ENCODE measurements around the gene GLUD1.
"Not testable (repeated sequence)": the region's sequence is repeated elsewhere in the genome, so short reads cannot be mapped to it uniquely, and the experiment has no call there.

The GLUD1 gene

DNA sequence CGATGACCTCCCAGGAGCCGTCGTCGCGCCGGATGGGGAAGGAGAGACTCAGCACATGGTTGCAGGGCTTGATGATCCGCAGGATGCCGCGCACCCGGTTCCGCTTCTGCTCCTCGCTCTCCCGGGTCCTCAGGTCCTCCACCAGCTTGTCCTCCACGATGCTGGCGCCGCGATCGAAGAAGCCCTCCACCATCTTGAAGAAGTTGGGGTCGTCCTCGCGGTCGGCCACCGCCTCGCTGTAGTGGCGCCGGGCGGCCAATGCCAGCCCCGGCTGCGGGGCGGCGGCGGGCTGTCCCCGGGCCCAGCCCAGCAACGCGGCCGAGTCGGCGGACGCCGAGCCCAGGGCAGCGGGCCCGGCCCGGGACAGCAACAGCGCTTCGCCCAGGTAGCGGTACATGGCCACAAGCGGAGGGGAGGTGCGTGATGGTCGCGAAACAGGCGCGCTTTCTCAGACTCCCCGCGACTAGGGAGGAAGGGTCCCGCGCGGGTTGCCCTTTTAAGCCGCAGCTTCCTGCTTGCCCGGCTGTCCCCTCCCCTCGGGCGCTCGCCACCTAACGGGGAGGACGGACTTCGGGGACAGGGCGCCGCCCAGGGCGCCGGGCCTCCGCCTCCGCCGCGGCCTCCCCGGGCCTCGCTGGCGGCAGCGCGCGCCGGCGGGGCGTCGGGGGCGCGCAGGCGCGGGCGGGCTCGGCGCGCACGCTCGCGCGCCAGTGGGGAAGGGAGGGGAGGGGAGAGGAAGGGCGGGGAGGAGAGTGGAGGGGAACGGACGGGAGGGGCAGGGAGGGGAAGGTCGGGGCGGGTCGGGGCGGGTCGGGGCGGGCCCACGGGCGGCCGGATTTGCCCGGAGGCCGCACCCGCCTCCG lies at the start of gene GLUD1, which contains the start of gene SHLD2:
Gene GLUD1, minus strand, starts transcription at position 471 of the 863 bp plus-strand sequence. Its CDS starts 74 bp downstream, at position 397.
Gene SHLD2, plus strand, starts transcription at position 834 of the 863 bp plus-strand sequence. CDS start 56,149 bp downstream, outside the sequence.
- no peaks in the 10 kb centered on the region for H3K27me3 Mint-ChIP-seq
- peak within 1 kb of the TSS; percentile 93 for H3K4me3 Mint-ChIP-seq
- H3K27ac Mint-ChIP-seq: peak within 1 kb of the TSS; percentile 89
- no peaks in the 10 kb centered on the region for H3K9me3 Mint-ChIP-seq
- ATAC-seq: peak; percentile 91
- H3K4me1 Mint-ChIP-seq: peaks cover 51% of the 10 kb centered on the region
- peaks cover 15% of the 10 kb centered on the region for H3K36me3 Mint-ChIP-seq

DNA sequence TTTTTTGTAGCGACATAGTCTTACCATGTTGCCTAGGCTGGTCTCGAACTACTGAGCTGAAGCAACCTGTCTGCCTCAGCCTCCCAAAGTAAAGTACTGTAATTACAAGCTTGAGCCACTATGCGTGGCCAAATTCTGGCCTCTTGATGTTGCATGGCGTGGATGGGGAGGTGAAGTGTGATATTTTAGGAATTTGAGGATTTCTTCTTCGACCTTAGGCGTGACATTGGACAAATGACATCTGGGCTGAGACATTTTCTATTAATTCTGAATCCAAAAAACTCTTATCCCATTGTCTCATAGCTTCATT lies 48.4 kb upstream of the GLUD1 start:
- H3K27ac Mint-ChIP-seq, H3K27me3 Mint-ChIP-seq, ATAC-seq, H3K9me3 Mint-ChIP-seq, H3K4me3 Mint-ChIP-seq, H3K4me1 Mint-ChIP-seq: not testable (repeated sequence)
- H3K36me3 Mint-ChIP-seq: peaks cover 15% of the 10 kb centered on the region

DNA sequence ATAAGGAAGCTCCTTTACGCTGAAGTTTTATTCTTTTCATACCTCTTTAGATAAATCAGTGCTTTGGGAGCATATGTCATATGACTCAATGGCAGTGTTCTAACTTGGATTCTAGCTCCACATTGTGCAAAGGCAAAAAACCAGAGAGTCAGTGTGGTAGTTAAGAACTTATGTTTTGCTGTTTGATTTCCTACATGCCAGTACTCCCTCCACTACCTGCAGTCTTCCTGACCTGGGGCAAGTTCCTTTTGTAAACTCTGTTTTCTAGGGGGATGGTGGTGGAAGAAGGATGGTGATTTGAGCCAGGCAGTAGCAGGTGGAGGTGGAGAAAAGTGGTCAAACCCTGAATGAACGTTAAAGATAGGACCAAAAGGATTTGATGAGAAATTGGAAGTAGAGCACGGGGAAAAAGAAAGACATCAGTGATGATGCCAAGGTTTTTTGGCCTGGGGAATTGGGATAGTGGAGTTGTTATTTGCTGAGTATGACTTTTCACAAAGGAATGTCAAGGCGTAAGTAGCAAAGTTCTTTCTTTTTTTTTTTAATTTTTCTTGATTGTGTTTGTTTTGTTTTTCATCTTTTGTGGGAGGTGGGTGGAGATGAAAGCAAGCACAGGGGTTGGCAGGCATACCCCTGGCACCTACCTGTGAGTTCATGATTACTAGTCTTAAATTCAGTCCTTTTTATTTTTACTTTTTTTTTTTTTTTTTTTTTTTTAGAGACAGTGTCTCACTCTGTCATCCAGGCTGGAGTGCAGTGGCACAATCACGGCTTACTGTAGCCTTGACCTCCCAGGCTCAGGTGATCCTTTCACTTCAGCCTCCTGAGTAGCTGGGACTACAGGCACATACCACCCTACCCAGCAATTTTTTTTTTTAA lies 47.8 kb upstream of the GLUD1 start:
- not testable (repeated sequence) for ATAC-seq, H3K4me3 Mint-ChIP-seq, H3K27ac Mint-ChIP-seq, H3K27me3 Mint-ChIP-seq, H3K4me1 Mint-ChIP-seq, H3K9me3 Mint-ChIP-seq
- peaks cover 21% of the 10 kb centered on the region for H3K36me3 Mint-ChIP-seq

DNA sequence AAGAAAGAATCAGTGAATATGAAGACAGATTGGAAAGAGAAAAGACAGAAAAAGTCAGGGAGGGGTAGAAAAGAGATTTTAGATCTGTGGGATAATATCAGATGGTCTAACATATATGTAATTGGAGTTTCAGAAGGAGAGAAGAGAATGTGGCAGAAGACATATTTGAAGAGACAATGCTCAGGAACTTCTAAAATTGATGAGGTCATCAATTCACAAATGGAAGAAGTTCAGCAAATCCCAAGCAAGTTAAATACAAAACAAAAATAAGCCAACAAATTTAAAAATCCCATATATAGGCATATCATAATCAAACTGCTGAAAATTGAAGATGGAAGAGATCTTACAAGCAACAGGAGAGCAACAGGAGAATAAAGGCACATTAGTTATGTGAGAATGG lies 42.8 kb upstream of the GLUD1 start:
- H3K9me3 Mint-ChIP-seq, H3K27ac Mint-ChIP-seq, H3K4me3 Mint-ChIP-seq, H3K4me1 Mint-ChIP-seq, ATAC-seq, H3K27me3 Mint-ChIP-seq: not testable (repeated sequence)
- H3K36me3 Mint-ChIP-seq: peaks cover 45% of the 10 kb centered on the region

DNA sequence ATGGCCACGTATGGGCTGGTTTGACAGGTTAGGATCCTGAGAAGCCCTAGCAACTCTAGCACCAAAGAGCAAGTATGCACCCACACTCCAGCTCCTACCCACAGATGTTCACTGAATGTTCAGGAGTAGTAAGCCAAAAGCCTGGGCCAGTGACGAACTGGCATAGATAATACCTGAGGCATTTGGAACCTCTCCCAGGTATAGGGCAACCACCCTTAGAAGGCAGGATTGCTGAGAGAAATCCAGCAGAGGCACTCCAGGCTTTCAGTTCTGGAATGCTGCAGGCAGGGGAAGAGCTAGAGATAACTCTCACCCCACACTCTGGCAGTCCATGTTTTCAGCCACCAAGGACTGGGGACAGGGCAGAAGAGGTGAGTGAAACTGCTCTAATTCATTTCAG lies 39.8 kb upstream of the GLUD1 start:
- H3K27ac Mint-ChIP-seq, ATAC-seq, H3K27me3 Mint-ChIP-seq, H3K4me3 Mint-ChIP-seq, H3K9me3 Mint-ChIP-seq, H3K4me1 Mint-ChIP-seq: not testable (repeated sequence)
- H3K36me3 Mint-ChIP-seq: peaks cover 55% of the 10 kb centered on the region

DNA sequence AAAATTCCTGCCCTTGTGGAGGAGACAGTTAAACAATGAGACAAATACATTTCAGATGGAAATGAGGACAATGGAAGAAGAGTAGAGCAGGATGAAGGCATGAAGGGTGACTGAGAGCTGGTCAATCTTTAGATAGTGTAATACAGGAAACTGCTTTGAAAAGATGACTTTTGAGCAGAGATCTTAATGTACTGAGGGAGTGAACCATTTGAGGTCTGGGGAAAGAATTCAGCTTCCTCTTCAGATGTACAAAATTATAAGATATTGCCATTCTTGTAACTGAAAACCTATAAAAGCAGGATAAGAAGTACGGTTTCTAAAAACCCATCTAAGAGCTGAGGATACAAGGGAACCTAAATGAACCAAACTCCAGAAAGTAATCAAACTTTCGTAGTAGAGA lies 39.3 kb upstream of the GLUD1 start:
- not testable (repeated sequence) for H3K9me3 Mint-ChIP-seq, H3K27ac Mint-ChIP-seq, H3K27me3 Mint-ChIP-seq, H3K4me3 Mint-ChIP-seq, H3K4me1 Mint-ChIP-seq, ATAC-seq
- peaks cover 58% of the 10 kb centered on the region for H3K36me3 Mint-ChIP-seq

DNA sequence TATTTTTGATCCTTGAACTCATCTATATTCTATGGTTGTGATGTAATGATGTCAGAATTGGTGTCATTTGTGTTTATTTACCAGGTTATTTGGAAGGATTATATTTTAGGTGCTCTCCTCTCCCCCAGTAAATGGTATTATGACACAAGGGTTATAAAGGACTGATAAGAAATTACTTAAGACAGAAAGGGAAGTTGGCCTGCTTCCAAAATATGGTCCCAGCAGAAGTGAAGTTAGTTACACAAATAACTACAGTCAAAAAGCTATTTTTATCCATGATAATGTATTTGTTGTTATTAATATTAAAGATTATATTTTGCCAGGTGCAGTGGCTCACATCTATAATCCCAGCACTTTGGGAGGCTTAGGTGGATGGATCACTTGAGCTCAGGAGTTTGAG lies 37.5 kb upstream of the GLUD1 start:
- H3K36me3 Mint-ChIP-seq: peaks cover 49% of the 10 kb centered on the region
- not testable (repeated sequence) for H3K9me3 Mint-ChIP-seq, ATAC-seq, H3K4me1 Mint-ChIP-seq, H3K4me3 Mint-ChIP-seq, H3K27me3 Mint-ChIP-seq, H3K27ac Mint-ChIP-seq

DNA sequence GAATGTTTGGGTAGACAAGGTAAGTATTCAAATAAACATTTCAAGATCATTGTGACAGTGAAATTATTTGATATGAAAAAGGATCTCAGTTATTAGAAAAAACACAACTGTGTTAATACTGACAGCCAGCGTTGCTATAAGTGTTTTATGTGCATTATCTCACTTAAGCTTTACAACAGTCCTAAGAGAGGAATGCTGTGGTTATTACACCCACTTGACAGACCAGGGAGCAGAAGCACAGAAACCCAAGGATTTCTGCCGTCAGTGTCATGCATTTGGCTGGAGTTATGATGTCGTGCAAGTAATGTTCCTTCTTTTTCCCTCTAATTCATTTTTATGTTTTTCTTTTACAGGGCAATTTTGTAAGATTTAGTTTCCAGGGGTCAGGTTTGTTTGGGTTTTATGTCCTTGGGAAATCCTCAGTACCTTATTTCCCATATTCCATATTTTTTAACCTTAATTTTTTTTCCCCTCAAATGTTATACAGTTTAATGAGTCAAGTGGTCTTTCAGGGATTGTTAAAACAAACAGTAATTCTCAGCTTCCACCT lies 33.0 kb upstream of the GLUD1 start:
- H3K27me3 Mint-ChIP-seq, H3K9me3 Mint-ChIP-seq, H3K27ac Mint-ChIP-seq, H3K4me1 Mint-ChIP-seq, H3K4me3 Mint-ChIP-seq, ATAC-seq: not testable (repeated sequence)
- H3K36me3 Mint-ChIP-seq: peaks cover 22% of the 10 kb centered on the region

DNA sequence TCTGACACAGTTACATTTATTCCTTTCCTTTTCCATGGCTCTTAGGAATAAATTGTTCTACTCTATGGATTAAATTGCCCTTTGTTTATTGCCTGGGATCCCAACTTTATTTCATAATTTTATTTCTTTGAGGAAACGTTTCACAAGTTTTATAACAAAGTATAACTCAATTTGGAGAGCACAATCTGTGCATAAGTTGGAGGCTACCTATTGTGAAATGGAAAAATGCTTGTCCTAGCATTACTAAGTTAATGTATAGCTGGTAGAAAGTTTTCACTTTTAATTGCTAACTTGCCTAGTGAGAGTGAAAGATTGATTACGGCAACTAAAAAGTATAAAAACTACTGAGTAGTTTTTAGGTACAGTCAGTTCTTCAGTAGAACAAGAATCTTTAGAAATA lies 32.4 kb upstream of the GLUD1 start:
- not testable (repeated sequence) for H3K4me3 Mint-ChIP-seq, H3K9me3 Mint-ChIP-seq, ATAC-seq, H3K27me3 Mint-ChIP-seq, H3K4me1 Mint-ChIP-seq, H3K27ac Mint-ChIP-seq
- H3K36me3 Mint-ChIP-seq: peaks cover 27% of the 10 kb centered on the region

DNA sequence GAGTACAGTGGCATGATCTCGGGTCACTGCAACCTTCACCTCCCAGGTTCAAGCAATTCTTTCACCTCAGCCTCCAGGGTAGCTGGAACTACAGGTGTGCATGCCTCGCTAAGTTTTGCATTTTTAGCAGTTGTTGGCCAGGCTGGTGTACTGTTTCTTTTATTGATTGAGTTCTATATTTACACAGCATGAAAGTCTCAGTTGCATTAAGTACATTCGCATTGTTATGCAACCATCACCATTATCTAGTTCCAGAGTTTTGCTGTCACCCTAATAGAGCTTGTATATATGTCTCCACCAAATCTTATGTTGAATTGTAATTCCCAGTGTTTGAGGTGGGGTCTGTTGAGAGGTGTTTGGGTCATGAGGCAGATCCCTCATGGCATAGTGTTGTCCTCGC lies 28.7 kb upstream of the GLUD1 start:
- H3K4me3 Mint-ChIP-seq, H3K4me1 Mint-ChIP-seq, H3K9me3 Mint-ChIP-seq, H3K27me3 Mint-ChIP-seq, H3K27ac Mint-ChIP-seq, ATAC-seq: not testable (repeated sequence)
- H3K36me3 Mint-ChIP-seq: peaks cover 13% of the 10 kb centered on the region

DNA sequence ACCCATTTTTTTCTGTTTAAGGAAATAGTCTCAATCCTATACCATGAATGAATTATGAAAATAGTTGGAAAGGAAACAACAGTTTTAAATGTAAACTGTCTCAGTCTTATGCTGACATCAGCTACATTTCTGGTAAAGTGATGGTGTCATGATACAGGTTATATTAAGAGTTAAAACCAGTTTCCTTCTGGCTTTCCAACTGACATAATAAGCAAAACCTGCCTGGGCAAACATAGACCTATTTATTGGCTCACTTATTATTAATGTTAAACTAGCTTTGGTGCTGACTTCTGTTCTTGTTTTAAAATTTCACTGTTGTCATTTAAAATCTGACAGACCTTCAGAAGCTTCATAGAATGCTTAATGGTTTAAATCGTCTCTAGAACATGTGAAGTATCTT lies 24.4 kb upstream of the GLUD1 start:
- not testable (repeated sequence) for H3K27ac Mint-ChIP-seq, ATAC-seq, H3K4me1 Mint-ChIP-seq, H3K9me3 Mint-ChIP-seq, H3K4me3 Mint-ChIP-seq, H3K27me3 Mint-ChIP-seq
- peaks cover 28% of the 10 kb centered on the region for H3K36me3 Mint-ChIP-seq

DNA sequence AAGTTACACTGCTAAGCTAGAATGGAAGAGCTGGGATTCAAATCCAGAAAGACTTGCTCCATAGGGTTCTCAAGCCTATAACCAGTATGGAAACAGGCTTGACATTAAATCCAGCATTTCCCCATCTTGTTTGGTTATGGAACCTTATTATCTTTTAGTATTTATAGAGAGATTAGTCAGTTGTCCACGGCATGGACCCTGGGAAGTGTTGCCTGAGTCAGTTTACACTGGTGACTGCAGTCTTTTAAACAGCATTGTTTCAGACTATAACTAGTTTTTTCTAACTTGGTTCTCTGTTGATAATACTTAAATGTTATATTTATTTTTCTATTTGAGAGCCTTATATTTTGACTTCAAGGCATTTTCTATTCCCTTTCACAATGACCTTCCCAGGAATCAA lies 23.5 kb upstream of the GLUD1 start:
- H3K4me3 Mint-ChIP-seq, H3K27me3 Mint-ChIP-seq, H3K4me1 Mint-ChIP-seq, H3K9me3 Mint-ChIP-seq, H3K27ac Mint-ChIP-seq, ATAC-seq: not testable (repeated sequence)
- H3K36me3 Mint-ChIP-seq: peaks cover 28% of the 10 kb centered on the region

DNA sequence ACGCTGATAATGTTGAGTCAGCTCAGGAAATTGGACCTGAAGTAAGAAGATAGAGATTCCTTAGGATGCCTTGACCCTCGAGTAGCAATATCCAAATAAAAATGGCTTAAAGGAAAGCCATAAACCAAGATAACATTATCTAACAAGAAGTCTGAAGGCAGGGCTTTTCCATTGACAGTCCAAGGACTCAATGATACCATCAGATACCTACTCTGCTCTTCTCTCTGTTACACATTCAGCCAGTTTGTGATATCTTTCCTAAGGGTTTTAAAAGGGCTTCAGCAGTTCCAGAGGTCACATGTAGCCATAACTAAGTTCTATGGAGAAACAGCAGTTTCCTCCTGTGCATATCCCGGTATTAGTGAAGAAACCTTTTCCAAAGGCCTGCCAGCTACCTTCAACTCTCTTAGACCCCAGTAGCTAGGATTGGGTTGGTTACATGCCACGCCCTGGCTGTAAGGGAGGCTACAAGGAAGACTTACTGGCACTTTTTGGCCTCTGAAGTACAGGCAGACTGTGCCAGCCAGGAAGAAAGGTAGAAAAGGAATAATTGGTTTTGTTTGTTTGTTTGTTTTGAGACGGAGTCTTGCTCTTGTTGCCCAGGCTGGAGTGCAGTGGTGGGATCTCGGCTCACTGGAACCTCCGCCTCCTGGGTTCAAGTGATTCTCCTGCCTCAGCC lies 10.9 kb upstream of the GLUD1 start:
- no peaks in the 10 kb centered on the region for H3K9me3 Mint-ChIP-seq

DNA sequence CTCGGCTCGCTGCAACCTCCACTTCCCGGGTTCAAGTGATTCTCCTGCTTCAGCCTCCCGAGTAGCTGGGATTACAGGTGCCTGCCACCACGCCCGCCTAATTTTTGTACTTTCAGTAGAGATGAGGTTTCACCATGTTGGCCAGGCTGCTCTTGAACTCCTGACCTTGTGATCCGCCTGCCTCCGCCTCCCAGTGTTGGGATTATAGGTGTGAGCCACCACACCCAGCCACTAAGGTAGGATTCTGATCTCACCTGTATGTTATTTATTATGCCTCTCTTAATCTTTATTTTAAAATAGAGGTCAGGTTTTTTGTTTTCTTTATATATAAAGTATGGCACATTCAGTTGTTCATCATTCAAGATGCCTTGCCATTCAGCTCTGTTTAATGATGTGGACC lies 10.1 kb upstream of the GLUD1 start:
- not testable (repeated sequence) for H3K27me3 Mint-ChIP-seq, H3K27ac Mint-ChIP-seq, ATAC-seq, H3K9me3 Mint-ChIP-seq, H3K4me3 Mint-ChIP-seq
- Mint-ChIP-seq H3K36me3 (peaks cover 52% of the 10 kb centered on the region), H3K4me1 (peaks cover 15% of the 10 kb centered on the region)

More for the DNA sequence above, 10.9 kb upstream of the GLUD1 start:
- H3K27ac Mint-ChIP-seq: no peak overlapping the region
- H3K4me1 Mint-ChIP-seq: peaks cover 15% of the 10 kb centered on the region
- H3K27me3 Mint-ChIP-seq: no peaks in the 10 kb centered on the region
- no peak for ATAC-seq
- no peak overlapping the region for H3K4me3 Mint-ChIP-seq
- peaks cover 53% of the 10 kb centered on the region for H3K36me3 Mint-ChIP-seq

DNA sequence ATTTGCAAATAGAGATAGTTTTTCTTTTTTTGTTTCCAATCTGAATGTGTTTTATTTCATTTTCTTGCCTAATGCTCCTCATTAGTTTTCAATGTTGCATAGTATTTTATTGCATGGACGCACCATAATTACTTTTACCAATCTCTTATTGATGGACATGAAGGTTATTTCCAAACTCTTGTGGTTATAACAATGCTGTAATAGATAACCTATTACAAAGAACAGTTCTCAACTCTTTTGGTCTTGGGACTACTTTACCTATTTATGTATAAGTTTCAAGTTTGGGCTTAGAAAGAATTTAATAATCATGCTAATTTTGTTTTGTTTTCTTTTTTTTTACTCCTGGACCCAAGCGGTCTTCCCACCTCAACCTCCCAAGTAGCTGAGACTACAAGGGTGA lies 7.4 kb upstream of the GLUD1 start:
- Mint-ChIP-seq H3K36me3 (peaks cover 33% of the 10 kb centered on the region), H3K27me3 (no peaks in the 10 kb centered on the region), H3K4me1 (peaks cover 10% of the 10 kb centered on the region), H3K4me3 (no peak overlapping the region), H3K27ac (no peak overlapping the region), H3K9me3 (no peaks in the 10 kb centered on the region)
- ATAC-seq: no peak

Data from stimulated activated memory B cell treated with anti-CD40 and anti-IgM and Interleukin-4, amounts not matched to agents 10 μg/mL and 1 μg/mL and 100 μg/mL, for 72 hours (primary cell).